GM12891 (cell line): ENCODE data around the gene IGFBP3.

ENCODE experiments used
- POLR2A ChIP-seq: IDR thresholded peaks from 2 replicates; pipeline ENCODE4 v1.6.1; 2011; ENCODE audit warnings: low read depth, low read length, control low read depth
- POLR2AphosphoS5 ChIP-seq: IDR thresholded peaks from 2 replicates; pipeline ENCODE4 v1.6.1; 2011; ENCODE audit warnings: low read depth, low read length, control low read depth
- POU2F2 ChIP-seq: IDR thresholded peaks from 2 replicates; pipeline ENCODE4 v1.6.1; 2011; ENCODE audit warnings: low read depth, mild to moderate bottlenecking, control low read depth, low read length, moderate library complexity
- SPI1 ChIP-seq: IDR thresholded peaks from 2 replicates; pipeline ENCODE4 v1.6.1; 2011; ENCODE audit warnings: low read depth, low read length, control low read depth
- TAF1 ChIP-seq: IDR thresholded peaks from 2 replicates; pipeline ENCODE4 v1.6.1; 2011; ENCODE audit warnings: low read depth, low read length, control low read depth

GRCh38 chr7:45927721-45928120, 6.6 kb upstream of the IGFBP3 start:
- TF ChIP-seq POLR2AphosphoS5 (no peak), TAF1 (no peak), POLR2A (no peak), SPI1 (no peak), POU2F2 (no peak)
